GM19035 (cell line): ENCODE data around the gene MUC22.
"Not testable (repeated sequence)": the region's sequence is repeated elsewhere in the genome, so short reads cannot be mapped to it uniquely, and the experiment has no call there.

Experiments
- ATAC-seq: cut with Tn5 transposase; IDR thresholded peaks from one replicate; pipeline ENCODE4 v1.9.1; 2021; ENCODE audit not compliant: unreplicated experiment

Gene MUC22

GRCh38 chr6:31010393-31011060 is at the start of gene MUC22:
Gene MUC22 (plus strand): TSS chr6:31010474. CDS start chr6:31010707, 233 bp downstream.
- no peak for ATAC-seq

- ATAC-seq = no peak
These were observed 49.2 kb upstream of the MUC22 start for GRCh38 chr6:30960907-30961673.

- no peak for ATAC-seq
These were observed 47.6 kb upstream of the MUC22 start for GRCh38 chr6:30962716-30963115.

DNA sequence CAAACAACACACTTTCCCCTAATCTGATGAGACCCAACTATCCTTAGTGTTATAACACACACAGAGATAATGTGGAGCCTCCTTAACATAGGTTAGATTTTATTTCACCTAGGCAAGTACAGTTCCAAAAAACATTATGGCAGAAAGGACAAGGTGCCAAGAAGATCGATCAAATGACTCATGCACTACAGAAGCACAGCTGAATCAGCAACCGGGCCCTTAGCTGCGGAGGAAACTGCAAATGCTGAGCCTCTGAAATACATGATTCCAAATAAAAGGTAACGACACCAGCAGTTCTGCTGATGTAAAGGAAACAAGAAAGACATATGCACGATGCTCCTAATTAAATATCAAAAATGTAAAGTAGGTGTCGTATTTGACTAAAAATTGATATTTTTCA is 46.6 kb upstream of the MUC22 start:
- no peak for ATAC-seq

- ATAC-seq = no peak
These were observed 46.2 kb upstream of the MUC22 start for GRCh38 chr6:30964075-30964474.

DNA sequence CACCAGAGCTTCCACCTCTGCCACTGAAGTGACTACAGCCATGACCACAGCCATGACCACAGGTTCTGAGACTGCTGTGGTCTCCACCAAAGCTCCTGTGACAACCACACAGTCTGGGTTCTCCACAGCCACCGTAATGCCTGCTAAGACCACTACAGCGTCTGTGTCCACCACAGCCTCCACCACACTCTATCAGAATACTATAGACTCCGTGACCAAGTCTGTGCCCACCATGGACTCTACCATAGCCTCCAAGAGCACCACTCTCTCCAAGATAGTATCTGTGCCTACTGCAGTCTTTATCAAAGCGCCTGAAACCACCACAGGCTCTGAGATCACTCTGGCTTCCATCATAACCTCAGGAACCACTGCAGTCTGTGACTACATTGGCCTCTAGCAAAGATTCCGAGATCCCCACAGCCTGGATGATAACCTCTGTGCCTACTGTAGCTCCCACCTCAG is 45.1 kb upstream of the MUC22 start:
- ATAC-seq = no peak

DNA sequence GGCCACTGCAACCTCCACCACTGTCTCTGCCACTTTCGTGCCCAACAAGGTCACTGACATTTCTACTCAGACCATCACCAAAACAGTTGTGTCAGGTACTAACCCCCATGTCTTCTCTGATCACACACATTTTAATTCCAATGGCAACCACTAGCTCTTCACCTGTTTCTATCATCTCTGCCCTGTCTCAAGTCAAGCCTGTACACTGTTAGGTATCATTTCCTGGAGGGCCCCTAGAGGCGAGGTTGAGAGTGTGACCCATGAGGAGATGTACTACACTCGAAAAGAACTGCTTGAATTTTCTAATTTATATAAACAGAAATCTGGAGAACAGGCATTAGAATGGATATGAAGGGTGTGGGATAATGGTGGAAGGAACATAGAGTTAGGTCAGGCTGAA is 44.1 kb upstream of the MUC22 start:
- no peak for ATAC-seq

DNA sequence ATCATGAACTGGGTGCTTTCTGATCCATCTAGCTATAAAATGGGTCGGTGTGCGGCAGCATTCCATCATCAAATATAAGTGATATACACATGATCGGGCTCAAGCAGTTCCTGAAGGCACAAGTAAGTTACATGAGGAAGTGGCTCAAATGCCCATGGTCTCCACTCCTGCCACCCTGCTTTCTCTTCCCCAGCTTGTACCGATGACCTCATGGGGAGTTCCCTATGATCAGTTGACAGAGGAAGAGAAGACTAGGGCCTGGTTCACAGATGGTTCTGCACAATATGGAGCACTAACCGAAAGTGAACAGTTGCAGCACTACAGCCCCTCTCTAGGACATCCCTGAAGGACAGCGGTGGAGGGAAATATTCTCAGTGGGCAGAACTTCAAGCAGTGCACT is 41.1 kb upstream of the MUC22 start:
- ATAC-seq = not testable (repeated sequence)

- no peak for ATAC-seq
These were observed 39.3 kb upstream of the MUC22 start for GRCh38 chr6:30970946-30971345.

DNA sequence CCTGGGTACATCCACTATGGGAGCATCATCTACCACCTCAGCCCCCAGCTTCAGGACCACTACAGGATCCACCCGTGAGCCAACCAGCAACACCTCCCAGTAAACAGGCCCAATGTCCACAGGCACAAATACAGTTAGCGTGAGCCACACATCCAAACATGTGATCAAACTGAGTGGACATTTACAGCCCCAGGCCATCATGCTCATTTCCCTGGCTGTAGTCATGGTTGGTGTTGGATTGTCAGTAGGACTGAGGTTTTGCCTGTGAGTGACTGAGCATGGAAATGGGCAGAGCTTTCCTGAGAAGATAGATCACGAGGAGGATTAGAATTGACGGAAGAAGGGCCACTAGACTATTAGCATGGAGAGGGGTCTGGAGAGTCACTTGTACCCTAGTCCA is 37.5 kb upstream of the MUC22 start:
- no peak for ATAC-seq

DNA sequence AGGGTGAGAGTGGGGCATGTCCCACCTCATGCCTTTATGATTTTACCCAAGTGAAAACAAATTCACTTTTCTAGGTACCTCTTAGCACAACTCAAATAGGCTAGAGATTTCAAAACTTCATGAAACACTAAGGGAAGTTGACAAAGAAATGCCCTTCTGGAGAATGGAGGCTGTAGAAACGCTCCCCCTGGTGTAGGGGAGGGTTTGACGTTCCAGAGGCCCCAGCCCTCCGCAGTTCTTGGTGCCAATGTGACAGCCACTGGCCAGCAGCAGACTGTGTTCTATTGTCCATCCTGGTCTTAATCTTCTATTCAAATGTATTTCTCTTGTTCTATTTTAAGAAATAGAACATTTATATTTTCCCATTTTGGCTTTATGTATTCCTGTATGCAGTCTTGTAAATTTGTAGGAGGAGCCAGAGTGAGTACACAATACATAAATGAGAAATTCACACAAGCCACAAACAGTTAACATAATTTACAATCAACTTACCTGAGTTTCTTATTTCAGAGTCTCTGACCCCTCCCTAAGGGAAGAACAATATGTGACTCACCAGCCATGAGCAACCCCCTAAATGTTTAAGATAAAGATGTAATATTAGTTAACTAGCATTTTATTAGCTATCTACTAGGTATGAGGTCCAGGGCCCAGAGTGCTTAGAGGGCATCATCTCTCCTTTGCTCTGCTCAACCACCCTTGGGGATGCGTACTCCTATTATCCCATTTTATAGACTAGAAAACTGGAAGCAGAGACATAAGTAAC is 35.6 kb upstream of the MUC22 start:
- ATAC-seq = no peak

DNA sequence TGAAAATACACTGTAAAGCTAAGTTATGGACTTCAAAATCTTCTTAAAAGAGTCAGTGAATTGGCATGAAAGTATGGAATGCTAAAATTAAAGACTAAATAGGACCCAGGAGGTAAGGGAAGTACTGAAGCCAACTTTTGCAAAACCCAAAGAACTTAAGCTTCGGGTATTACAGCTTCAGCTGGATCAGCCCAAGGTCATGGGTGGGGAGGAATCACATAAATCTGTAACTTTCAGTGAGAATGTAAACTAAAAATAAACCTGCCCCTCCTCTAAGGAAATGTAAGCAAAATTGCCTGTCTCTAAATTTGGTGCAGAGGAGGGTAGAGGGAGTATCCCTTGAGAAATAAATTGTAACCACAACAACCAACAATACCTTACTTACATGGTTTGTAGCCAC is 31.1 kb upstream of the MUC22 start:
- ATAC-seq = no peak

- no peak for ATAC-seq
These were observed 30.6 kb upstream of the MUC22 start for GRCh38 chr6:30979690-30980089.

DNA sequence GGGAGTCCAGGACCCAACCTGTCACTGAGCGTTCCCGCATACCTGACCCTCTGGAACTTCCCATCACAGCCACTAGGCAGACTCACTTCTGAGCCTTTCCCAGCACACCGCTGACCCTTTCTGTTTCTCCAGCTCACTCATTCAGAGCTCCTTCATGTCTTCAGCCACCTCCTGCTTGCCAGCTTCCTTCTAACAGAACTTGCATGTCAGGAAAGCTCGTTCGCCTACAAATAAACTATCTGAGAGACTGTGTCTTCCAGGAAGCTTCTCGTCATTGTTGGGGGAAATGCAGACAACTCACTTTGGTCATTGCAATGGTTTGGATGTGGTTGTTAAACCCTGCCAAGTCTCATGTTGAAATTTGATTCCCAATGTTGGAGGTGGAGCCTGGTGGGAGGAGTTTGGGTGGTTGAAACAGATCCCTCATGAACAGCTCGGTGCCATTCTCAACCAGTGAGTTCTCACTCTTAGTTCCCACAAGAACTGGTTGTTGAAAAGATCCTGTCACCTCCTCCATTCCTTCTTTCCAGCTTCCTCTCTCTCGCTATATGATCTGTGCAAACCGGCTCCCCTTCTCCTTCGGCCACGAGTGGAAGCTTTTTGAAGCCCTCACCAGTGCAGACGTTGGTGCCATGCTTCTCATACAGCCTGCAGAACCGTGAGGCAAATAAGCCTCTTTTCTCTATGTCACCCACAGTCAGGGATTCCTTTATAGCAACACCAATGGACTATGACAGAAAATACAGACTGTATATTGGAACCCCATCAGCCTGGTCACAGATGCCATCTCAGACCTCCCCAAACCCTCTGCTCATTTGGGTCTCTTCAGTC is 28.1 kb upstream of the MUC22 start:
- ATAC-seq = no peak

GRCh38 chr6:30983439-30983838 is 26.8 kb upstream of the MUC22 start, which contains the start of gene MUC21:
Gene MUC21 (plus strand): TSS chr6:30983718. CDS start chr6:30983959, 241 bp downstream.
- no peak for ATAC-seq

- ATAC-seq = no peak
These were observed 24.8 kb upstream of the MUC22 start for GRCh38 chr6:30985490-30985889.

- ATAC-seq = no peak
These were observed 23.0 kb upstream of the MUC22 start for GRCh38 chr6:30987304-30987703.

DNA sequence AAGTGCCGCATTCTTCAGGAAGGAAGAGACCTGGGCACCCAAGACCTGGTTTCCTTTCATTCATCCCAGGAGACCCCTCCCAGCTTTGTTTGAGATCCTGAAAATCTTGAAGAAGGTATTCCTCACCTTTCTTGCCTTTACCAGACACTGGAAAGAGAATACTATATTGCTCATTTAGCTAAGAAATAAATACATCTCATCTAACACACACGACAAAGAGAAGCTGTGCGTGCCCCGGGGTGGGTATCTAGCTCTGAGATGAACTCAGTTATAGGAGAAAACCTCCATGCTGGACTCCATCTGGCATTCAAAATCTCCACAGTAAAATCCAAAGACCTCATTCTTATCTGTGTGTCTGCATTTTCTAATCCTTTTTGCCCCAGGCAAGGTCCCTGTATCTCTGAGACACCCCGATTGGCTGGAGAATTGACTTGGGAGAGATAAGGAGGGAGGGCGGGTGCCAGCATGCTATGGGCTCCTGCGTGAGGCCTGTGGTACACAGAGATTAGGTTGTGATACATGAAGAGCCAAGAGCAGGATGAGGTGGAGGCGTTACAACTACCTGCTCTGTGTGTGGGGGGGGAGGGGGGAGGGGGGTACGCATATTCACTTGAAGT is 22.0 kb upstream of the MUC22 start:
- no peak for ATAC-seq

DNA sequence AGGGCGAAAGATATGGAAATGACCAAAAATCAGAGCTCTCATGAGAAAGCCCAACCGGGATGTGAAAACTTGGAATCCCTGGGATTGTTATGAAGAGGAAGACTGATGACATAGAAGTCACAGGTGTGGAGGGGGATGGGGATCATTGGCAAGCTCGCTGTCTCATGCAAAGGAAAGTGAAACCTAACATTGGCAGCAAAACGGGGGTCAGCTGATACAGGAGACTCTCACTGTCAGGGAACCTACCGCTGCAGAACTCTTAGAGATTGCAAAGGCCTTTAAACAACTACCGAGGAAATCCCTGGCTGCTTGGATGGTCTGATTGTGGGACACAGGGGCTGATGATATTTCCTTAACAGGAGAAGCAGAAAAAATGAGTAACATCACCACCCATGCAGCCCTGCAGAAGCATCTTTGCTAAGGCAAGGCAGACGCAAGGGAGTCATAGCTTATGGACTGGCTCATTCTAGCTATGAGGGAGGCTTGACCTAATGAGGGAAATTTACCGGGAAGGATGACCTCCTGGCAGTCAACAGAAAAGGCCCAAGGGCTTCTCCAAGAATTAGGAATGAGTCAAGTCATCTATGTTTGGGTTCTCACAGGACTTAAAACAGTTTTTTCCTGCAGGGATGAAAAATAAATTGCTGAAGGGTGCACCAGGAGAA is 19.7 kb upstream of the MUC22 start:
- ATAC-seq = no peak

- ATAC-seq = no peak
These were observed 18.4 kb upstream of the MUC22 start for GRCh38 chr6:30991891-30992290.
